Rectal smooth muscle tissue (tissue), 1 donor: ENCODE measurements around the gene SYAP1.
"Not testable (repeated sequence)": the region's sequence is repeated elsewhere in the genome, so short reads cannot be mapped to it uniquely, and the experiment has no call there.

Experiments
- H3K27ac ChIP-seq: one replicate; pipeline ENCODE4 v1.7.0; 2013; ENCODE audit warnings: low read depth, low read length, inconsistent platforms
- H3K27me3 ChIP-seq: one replicate; pipeline ENCODE4 v1.7.0; 2013; ENCODE audit warnings: low read length; ENCODE audit not compliant: control insufficient read depth, insufficient read depth
- H3K36me3 ChIP-seq: one replicate; pipeline ENCODE4 v1.7.0; 2013; ENCODE audit warnings: low read length; ENCODE audit not compliant: control insufficient read depth, insufficient read depth
- H3K4me1 ChIP-seq: one replicate; pipeline ENCODE4 v1.7.0; 2013; ENCODE audit warnings: low read length; ENCODE audit not compliant: control insufficient read depth, insufficient read depth
- H3K4me3 ChIP-seq: one replicate; pipeline ENCODE4 v1.7.0; 2013; ENCODE audit warnings: low read length
- H3K9ac ChIP-seq: one replicate; pipeline ENCODE4 v1.7.0; 2013; ENCODE audit warnings: low read length

SYAP1 gene

GRCh38 chrX:16730450-16730849 lies 11.0 kb downstream of the SYAP1 start:
- Histone ChIP-seq H3K27ac (no peak overlapping the region), H3K9ac (no peak overlapping the region), H3K36me3 (no peaks in the 10 kb centered on the region), H3K4me3 (no peak overlapping the region), H3K4me1 (no peaks in the 10 kb centered on the region), H3K27me3 (no peaks in the 10 kb centered on the region)

GRCh38 chrX:16733013-16733412 lies 13.6 kb downstream of the SYAP1 start:
- peaks cover 13% of the 10 kb centered on the region for H3K36me3 ChIP-seq
- no peak overlapping the region for H3K9ac ChIP-seq
- H3K4me1 ChIP-seq: no peaks in the 10 kb centered on the region
- H3K27ac ChIP-seq: no peak overlapping the region
- H3K4me3 ChIP-seq: no peak overlapping the region
- H3K27me3 ChIP-seq: no peaks in the 10 kb centered on the region

- Histone ChIP-seq H3K9ac (no peak overlapping the region), H3K36me3 (peaks cover 17% of the 10 kb centered on the region), H3K27ac (no peak overlapping the region), H3K4me3 (no peak overlapping the region), H3K4me1 (no peaks in the 10 kb centered on the region), H3K27me3 (no peaks in the 10 kb centered on the region)
Measured at GRCh38 chrX:16737024-16737423, 17.6 kb downstream of the SYAP1 start.

GRCh38 chrX:16739574-16739973 lies 20.2 kb downstream of the SYAP1 start:
- H3K27me3 ChIP-seq: no peaks in the 10 kb centered on the region
- no peak overlapping the region for H3K27ac ChIP-seq
- peaks cover 27% of the 10 kb centered on the region for H3K36me3 ChIP-seq
- H3K4me1 ChIP-seq: no peaks in the 10 kb centered on the region
- no peak overlapping the region for H3K9ac ChIP-seq
- no peak overlapping the region for H3K4me3 ChIP-seq

- Histone ChIP-seq H3K4me3 (no peak overlapping the region), H3K36me3 (peaks cover 22% of the 10 kb centered on the region), H3K4me1 (no peaks in the 10 kb centered on the region), H3K27me3 (no peaks in the 10 kb centered on the region), H3K9ac (no peak overlapping the region), H3K27ac (no peak overlapping the region)
Measured at GRCh38 chrX:16743604-16744325, 24.4 kb downstream of the SYAP1 start.

- Histone ChIP-seq H3K36me3 (peaks cover 27% of the 10 kb centered on the region), H3K4me3 (no peak overlapping the region), H3K9ac (no peak overlapping the region), H3K27ac (no peak overlapping the region), H3K27me3 (no peaks in the 10 kb centered on the region), H3K4me1 (no peaks in the 10 kb centered on the region)
Measured at GRCh38 chrX:16745102-16745501, 25.7 kb downstream of the SYAP1 start.

- H3K4me1 ChIP-seq: no peaks in the 10 kb centered on the region
- H3K27ac ChIP-seq: no peak overlapping the region
- H3K4me3 ChIP-seq: no peak overlapping the region
- H3K36me3 ChIP-seq: peaks cover 27% of the 10 kb centered on the region
- H3K27me3 ChIP-seq: no peaks in the 10 kb centered on the region
- H3K9ac ChIP-seq: no peak overlapping the region
Measured at GRCh38 chrX:16745659-16746058, 26.2 kb downstream of the SYAP1 start.

GRCh38 chrX:16748425-16748824 lies 29.0 kb downstream of the SYAP1 start:
- Histone ChIP-seq H3K27me3 (no peaks in the 10 kb centered on the region), H3K9ac (no peak overlapping the region), H3K4me3 (no peak overlapping the region), H3K4me1 (no peaks in the 10 kb centered on the region), H3K27ac (no peak overlapping the region), H3K36me3 (peaks cover 27% of the 10 kb centered on the region)

GRCh38 chrX:16750136-16750535 lies 30.7 kb downstream of the SYAP1 start:
- Histone ChIP-seq H3K4me3 (no peak overlapping the region), H3K9ac (no peak overlapping the region), H3K27me3 (no peaks in the 10 kb centered on the region), H3K4me1 (no peaks in the 10 kb centered on the region), H3K27ac (no peak overlapping the region), H3K36me3 (peaks cover 19% of the 10 kb centered on the region)

GRCh38 chrX:16754019-16754418 lies 34.6 kb downstream of the SYAP1 start:
- no peak overlapping the region for H3K4me3 ChIP-seq
- no peaks in the 10 kb centered on the region for H3K27me3 ChIP-seq
- peaks cover 16% of the 10 kb centered on the region for H3K36me3 ChIP-seq
- H3K4me1 ChIP-seq: no peaks in the 10 kb centered on the region
- no peak overlapping the region for H3K9ac ChIP-seq
- no peak overlapping the region for H3K27ac ChIP-seq

- H3K4me1 ChIP-seq: no peaks in the 10 kb centered on the region
- H3K27ac ChIP-seq: no peak overlapping the region
- peaks cover 13% of the 10 kb centered on the region for H3K36me3 ChIP-seq
- H3K4me3 ChIP-seq: no peak overlapping the region
- no peak overlapping the region for H3K9ac ChIP-seq
- no peaks in the 10 kb centered on the region for H3K27me3 ChIP-seq
Measured at GRCh38 chrX:16756724-16757123, 37.3 kb downstream of the SYAP1 start.

- H3K9ac ChIP-seq, H3K27me3 ChIP-seq, H3K27ac ChIP-seq, H3K4me3 ChIP-seq, H3K36me3 ChIP-seq, H3K4me1 ChIP-seq: not testable (repeated sequence)
Measured at GRCh38 chrX:16761500-16761899, 42.1 kb downstream of the SYAP1 start.

- H3K4me3 ChIP-seq: no peak overlapping the region
- H3K27ac ChIP-seq: no peak overlapping the region
- H3K36me3 ChIP-seq: peaks cover 3% of the 10 kb centered on the region
- H3K4me1 ChIP-seq: no peaks in the 10 kb centered on the region
- H3K27me3 ChIP-seq: no peaks in the 10 kb centered on the region
- no peak overlapping the region for H3K9ac ChIP-seq
Measured at GRCh38 chrX:16762579-16762978, 43.2 kb downstream of the SYAP1 start.
